HTR-8/SVneo (cell line): Measurements from ENCODE around the gene A3GALT2.

Experiments used
- DNase-seq: peaks from one replicate; pipeline ENCODE4 v3.0.0; 2011; ENCODE audit warnings: low spot score, mixed read lengths; ENCODE audit not compliant: insufficient read length
- FAIRE-seq: peaks from 2 replicates; lab custom pipeline; 2011; peaks lifted over from hg19 to GRCh38; lab: Jason Lieb, UNC

Gene A3GALT2

GRCh38 chr1:33276573-33277298, 44.2 kb downstream of the A3GALT2 start:
- no peak for FAIRE-seq
- no peak for DNase-seq

GRCh38 chr1:33275706-33276572, 45.0 kb downstream of the A3GALT2 start:
- DNase-seq (no peak), FAIRE-seq (no peak)

- no peak for FAIRE-seq
- DNase-seq, result no peak
These were observed 45.7 kb downstream of the A3GALT2 start for GRCh38 chr1:33275195-33275594.

- no peak for DNase-seq
- no peak for FAIRE-seq
These were observed 46.5 kb downstream of the A3GALT2 start for GRCh38 chr1:33274446-33274845.

- no peak for DNase-seq
- no peak for FAIRE-seq
These were observed 46.9 kb downstream of the A3GALT2 start for GRCh38 chr1:33273961-33274371.

DNA sequence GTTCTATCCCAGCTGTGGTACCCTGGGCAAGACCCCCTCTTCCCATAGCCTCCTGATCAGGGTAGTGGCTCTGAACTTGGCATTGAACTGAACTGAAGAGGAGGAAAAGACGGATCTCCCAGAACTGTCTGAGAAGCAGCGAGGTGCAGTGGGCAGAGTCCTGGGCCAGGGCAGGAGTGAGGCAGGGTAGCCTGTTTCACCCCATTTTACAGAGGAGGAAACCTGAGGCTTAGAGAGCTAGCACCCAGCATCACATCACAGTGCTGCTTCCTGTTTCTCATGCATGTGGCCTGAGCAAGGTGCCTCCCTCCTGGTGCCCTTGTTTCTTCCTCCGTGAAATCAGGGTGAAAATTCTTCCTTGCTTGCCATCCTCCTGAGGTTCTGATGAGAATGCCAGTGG, 47.5 kb downstream of the A3GALT2 start:
- DNase-seq (no peak), FAIRE-seq (no peak)

DNA sequence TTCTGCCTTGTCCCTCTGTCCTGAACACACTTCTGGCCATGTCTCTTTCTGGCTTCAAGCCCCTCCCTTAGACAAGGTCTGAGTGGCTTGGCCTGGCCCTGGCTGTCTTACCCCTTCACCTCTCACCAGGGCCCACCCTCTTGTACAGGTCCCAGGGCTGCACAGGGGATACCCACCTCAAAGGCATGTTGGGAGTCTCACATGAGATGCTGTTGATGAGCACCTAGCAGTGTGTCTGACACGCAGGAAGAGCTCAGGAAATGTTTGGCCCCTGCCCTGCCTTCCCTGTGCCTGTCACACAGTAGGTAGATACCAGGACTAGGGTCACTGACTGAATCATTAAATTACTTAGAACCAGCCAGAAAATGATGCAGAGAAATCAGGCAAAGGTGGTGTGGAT, 48.0 kb downstream of the A3GALT2 start:
- DNase-seq (no peak), FAIRE-seq (no peak)

DNA sequence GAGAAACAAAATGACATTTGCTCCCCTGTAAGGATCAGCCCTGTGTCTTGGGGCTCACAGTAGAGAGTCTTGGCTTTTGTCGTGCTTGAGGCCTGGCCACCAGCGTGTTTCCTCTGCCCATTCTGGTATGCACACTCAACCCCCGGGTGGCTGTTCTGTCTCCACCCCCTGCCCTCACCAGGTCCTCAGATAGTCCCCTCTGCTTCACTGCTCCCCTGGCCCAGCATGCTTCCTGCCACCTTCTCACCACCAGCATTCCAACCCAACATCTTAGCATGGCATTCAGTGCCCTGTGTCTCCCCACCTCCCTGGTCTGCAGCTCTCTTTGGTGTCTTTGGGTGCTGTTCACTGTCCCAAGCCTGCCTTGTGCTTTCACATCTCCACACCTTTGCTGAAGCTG, 48.4 kb downstream of the A3GALT2 start:
- DNase-seq, result no peak
- no peak for FAIRE-seq

DNA sequence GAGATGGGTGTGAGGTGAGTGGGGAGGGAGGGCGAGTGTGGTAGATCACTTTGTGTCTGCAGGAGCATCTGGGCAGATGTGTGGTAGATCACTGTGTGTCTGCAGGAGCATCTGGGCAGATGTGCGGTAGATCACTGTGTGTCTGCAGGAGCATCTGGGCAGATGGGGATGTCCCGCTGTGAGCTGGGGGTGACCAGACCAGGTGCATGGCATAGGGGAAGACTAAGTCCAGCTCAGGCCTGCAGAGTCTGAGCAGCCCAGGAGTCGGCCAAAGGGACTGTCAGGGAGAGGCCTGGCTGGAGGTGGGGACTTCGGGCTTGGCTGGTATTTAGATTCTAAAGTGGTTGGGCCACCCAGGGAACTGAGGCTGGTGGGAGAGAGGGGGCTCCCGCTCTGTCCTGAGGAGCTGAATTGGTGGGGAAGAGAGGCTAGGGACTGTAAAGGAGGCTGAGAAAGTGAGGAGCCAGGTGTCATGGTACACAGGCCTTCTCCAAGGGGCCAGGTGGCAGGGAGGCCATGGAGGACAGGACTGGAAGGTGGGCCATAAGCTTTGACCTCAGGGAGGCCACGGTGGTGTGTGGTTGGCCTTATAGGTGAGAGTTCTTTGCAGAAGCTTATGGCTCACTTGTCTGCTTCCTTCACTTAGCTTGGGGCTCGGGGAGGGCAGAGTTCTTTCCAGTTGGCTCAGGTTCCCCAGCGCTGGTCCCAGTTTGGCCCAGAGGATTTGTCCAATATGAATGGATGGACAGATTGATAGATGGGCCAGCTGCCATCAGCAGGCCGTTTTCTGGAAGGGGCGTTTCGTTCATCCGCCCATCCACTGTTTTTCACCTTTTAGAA, 49.0 kb downstream of the A3GALT2 start:
- no peak for DNase-seq
- FAIRE-seq, result no peak

DNA sequence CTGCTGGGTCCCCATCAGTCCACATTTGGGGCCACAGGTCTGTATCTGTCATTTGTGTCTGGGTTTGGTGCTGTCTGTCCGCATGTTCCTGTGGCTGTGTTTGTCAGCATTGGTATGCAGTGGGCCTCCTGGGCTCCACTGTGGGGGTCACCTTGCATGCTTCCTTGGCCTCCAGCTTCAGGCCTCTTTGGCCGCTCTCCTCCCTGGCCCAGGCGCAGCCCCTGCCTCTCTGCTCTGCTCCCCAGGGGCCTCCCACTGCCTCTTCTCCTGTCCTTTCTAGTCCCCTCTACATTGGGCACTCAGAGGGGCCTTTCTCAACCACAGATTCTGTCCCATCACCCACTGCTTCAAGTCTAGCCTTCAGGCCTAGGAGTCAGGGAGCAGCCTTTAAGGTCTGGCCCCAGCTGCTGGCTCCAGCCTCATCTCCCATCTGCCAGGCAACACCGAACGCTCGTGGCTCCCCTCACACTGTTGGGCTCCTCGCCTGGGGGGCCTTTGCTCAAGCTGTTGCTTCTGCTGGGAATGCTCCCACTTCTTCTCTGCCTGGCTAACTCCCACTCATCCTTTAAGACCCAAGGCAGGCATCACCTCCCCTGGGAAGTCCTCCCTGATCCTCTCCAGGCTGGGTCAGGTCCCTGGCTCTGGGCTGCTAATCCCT, 50.0 kb downstream of the A3GALT2 start:
- FAIRE-seq (no peak), DNase-seq (no peak)

DNA sequence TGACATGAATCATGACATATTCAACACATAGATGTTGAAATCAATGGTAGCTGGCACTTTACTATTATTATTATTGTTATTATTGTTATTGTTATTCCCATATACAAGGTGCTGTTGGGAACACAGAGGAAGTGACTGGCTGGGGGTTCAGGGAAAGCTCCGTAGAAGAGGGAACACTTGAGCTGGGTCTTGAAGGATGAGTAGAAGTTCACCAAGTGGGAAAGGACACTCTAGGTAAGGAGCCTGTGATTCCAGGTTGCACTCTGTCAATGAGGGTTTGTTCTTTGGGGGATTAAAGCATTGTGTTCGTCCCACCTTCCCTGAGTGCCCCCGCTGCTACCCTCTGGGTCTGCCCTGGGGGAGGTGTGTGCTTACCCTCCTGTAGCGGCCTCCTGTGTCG, 50.5 kb downstream of the A3GALT2 start:
- FAIRE-seq, result no peak
- DNase-seq, result no peak

- FAIRE-seq, result no peak
- DNase-seq, result no peak
These were observed 51.3 kb downstream of the A3GALT2 start for GRCh38 chr1:33269621-33270020.

DNA sequence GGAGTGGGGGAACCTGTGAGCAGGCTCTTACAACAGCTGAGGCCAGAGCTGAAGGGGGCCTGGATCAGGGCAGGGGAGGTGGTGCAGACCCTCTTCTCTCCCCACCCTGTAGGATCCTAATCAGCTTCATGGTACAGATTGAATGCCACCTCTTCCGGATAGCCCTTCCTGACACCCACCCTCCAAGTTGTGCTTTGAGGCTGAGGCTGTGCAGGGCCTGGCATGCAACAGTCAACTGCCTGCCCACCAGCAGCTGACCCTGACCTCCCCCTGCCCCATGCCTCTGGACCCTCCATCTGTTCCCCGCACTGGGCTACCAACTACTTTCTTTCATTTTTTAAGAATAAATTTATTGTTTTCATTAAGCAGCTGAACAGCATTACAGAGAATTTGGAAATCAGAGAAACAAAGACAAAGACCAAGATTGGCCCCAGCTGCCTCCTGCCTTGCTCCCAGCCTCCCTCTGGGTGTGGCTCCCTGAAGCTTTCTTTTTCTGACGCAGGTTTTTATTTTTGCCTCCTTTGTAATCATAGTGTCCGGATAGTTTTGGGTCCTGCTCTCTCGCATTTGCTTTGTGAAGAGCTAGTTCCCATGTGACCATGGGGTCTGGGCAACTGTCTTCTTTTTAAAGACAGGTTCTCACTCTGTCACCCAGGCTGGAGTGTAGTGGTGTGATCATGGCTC, 51.8 kb downstream of the A3GALT2 start:
- DNase-seq (no peak), FAIRE-seq (no peak)

- DNase-seq (no peak), FAIRE-seq (no peak)
These were observed 52.4 kb downstream of the A3GALT2 start for GRCh38 chr1:33268457-33268856.

GRCh38 chr1:33267468-33268205, 53.3 kb downstream of the A3GALT2 start:
- FAIRE-seq, result no peak
- DNase-seq, result no peak

DNA sequence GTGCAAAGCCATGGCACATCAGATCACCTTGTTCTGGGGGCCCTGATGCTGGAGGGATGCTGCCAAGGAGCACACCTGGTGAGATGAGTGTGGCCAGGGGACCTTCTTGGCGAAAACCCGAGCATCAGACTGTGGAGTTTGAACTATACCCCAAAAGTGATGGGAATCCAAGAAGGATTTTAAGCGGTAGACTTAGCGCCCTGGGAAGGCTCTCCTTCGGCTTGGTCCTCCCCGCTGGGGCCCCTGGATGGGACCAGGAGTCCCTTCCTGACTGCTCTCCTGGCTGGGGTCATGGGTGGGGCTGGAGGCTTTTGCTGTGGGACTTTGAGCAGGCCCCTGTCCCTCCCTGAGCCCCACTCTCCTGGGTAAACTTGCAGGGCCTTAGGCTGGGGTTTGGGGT, 54.1 kb downstream of the A3GALT2 start:
- DNase-seq (no peak), FAIRE-seq (no peak)

DNA sequence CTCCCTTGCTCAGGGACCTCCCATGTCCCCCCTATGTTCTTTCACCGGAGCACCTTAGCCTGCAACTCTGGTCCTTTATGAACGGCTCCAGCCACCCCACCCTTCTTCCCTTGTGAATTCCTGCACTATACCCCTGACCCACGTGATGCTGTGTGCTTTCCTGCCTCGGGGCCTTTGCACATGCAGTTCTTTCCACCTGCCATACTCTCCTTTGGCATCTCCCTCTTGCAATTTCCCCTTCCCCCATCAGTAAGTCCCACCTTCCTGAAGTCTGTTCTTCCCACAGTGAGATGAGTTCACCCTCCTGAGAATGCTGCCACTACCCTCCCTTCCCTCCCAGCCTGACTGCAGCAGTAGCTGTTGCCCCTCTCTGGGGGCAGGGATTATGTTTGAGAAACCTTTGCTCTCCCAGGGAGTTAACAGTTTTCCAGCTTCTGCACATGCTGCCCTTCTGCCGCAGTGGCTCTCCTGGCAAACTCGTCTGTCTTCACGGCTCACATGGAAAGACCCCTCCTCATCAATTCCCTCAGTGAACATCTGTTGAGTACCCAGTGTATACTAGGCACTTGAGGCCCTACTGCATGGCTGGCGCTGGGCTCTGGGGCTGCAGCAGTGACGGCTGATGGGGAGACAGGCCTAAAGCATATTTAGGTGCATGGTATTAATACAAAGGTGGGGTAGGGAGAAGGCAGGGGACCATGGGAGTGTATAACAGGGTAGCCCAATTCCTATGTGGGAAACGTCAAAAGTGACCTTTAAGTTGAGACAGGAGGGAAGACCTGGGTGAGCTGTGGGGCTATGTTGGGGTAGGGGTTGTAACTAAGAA, 54.9 kb downstream of the A3GALT2 start:
- no peak for FAIRE-seq
- no peak for DNase-seq

DNA sequence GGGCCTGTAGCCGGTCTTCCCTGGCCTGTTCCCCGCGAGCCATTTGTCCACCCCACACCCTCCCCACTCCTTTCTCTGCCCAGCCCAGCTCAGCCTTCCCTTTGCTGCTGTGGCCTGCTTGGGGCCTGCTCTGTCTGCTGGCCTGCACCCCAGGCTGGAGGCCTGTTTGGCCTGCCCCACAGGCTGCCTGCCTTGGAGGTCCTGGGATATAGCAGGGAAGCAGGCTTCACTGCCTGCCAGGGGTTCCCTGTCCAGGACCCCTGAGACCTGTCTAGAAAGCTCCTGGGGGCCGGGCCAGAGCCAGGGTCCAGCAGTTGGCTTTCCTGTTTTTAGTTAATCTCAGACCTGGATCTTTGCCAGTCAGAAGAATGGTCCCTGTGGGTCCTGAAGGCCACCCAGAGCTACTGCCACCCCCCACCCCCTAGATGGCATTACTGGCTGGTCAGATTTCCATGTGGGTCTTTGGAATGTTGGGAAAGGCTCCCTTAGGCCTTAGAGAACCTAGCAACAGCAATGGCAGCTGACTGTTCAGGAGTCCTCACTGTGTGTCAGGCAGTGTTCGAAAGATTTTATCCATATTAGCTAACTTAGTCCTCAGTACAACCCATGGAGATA, 56.9 kb downstream of the A3GALT2 start:
- DNase-seq, result no peak
- no peak for FAIRE-seq
